GM19324 (cell line): Measurements from ENCODE around the gene DPEP3.
A peak's percentile ranks its signal among the peaks of the same experiment; 100 is the strongest.
"Not testable (repeated sequence)": the region's sequence is repeated elsewhere in the genome, so short reads cannot be mapped to it uniquely, and the experiment has no call there.

ENCODE experiments used
- ATAC-seq: cut with Tn5 transposase; IDR thresholded peaks from one replicate; pipeline ENCODE4 v1.9.1; 2021; ENCODE audit warnings: mild to moderate bottlenecking, moderate library complexity; ENCODE audit not compliant: unreplicated experiment, low FRiP score

DPEP3 gene

GRCh38 chr16:67995423-67995822, 15.1 kb upstream of the DPEP3 start:
- ATAC-seq, result no peak

- not testable (repeated sequence) for ATAC-seq
Observed at GRCh38 chr16:67994040-67994408, 13.7 kb upstream of the DPEP3 start.

- ATAC-seq, result peak; percentile 75
Observed at GRCh38 chr16:67993207-67994039, 13.1 kb upstream of the DPEP3 start.

GRCh38 chr16:67992661-67993206, 12.4 kb upstream of the DPEP3 start:
- no peak for ATAC-seq

GRCh38 chr16:67990018-67990386, 9.7 kb upstream of the DPEP3 start:
- ATAC-seq, result no peak

- no peak for ATAC-seq
Observed at GRCh38 chr16:67989322-67990017, 9.2 kb upstream of the DPEP3 start.

GRCh38 chr16:67988675-67989074, 8.4 kb upstream of the DPEP3 start:
- no peak for ATAC-seq

- no peak for ATAC-seq
Observed at GRCh38 chr16:67987460-67988160, 7.3 kb upstream of the DPEP3 start.

- ATAC-seq, result no peak
Observed at GRCh38 chr16:67986949-67987348, 6.7 kb upstream of the DPEP3 start.

GRCh38 chr16:67982011-67982696, 1.9 kb upstream of the DPEP3 start:
- ATAC-seq, result no peak

- ATAC-seq, result no peak
Observed at GRCh38 chr16:67977469-67978227, 2.7 kb downstream of the DPEP3 start.

GRCh38 chr16:67977005-67977404, 3.3 kb downstream of the DPEP3 start:
- no peak for ATAC-seq

- no peak for ATAC-seq
Observed at GRCh38 chr16:67976205-67976604, 4.1 kb downstream of the DPEP3 start.

GRCh38 chr16:67975321-67976105, 4.8 kb downstream of the DPEP3 start:
- ATAC-seq, result no peak

- ATAC-seq, result not testable (repeated sequence)
Observed at GRCh38 chr16:67972285-67972684, 8.0 kb downstream of the DPEP3 start.

- no peak for ATAC-seq
Observed at GRCh38 chr16:67971111-67971510, 9.2 kb downstream of the DPEP3 start.

GRCh38 chr16:67969254-67970039, 10.9 kb downstream of the DPEP3 start:
- ATAC-seq, result no peak
